Measurements from ENCODE around the gene NFKBIL1. TPM values are rescaled to one million over a fixed set of nuclear protein-coding genes. Genes with fewer than 3 reads are reported as not detected.

NFKBIL1 gene
- polyA plus RNA-seq, 2 of the 4 experiments (the other 2 are of a cell fraction) = 5.2 to 9.0 TPM

DNA sequence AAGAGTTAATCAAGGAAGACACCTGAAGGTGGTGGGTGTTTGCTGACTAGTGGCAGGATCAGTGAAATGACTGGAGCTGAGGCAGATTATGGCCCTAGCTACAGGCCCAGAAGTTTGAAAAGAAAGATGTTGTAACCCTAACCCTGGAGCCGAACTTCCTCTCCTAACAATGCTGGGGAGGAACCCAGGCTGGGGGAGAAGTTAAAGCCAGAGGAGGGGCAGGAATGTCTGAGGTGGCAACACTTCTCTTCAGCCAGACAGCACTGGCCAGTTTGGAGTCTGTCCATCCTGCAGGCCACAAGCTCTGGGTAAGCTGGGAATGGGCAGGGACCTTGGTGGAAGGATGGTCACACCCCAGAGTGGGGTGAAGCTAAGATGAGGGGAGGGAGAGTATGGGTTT lies 38.6 kb downstream of the NFKBIL1 start, which contains the start of gene LST1:
TSS of gene LST1 (plus strand) at position 270 of the 400 bp plus-strand sequence. CDS start 1,023 bp downstream, outside the sequence.
- Histone ChIP-seq H3K4me1 (peaks cover 6% of the 10 kb centered on the region; the same call in 1 of the 3 replicates), H3K9me3 (no peaks in the 10 kb centered on the region), H3K4me2 (no peak within 1 kb of the TSS), H3K27ac (no peak within 1 kb of the TSS), H3K4me3 (no peak within 1 kb of the TSS)
- FAIRE-seq (no peak), ATAC-seq (no peak), DNase-seq (ENCODE audit: low read depth in 1 of 2, low spot score in 1 of 2) (no peak)
- WGBS (ENCODE audit: missing lambda C conversion rate) = 69% methylated on average over 1 of the region's 1 CpG
- ChIA-PET POLR2A (no interaction called here), CTCF (interaction anchor here (0.7 to 18.3 kb wide), 6 partner anchors 8 to 93 kb away, joined by 3 to 338 read pairs (median 6); partner anchors contain the start of genes ATP6V1G2, NCR3 and NFKBIL1)
- TF ChIP-seq RCOR1 (IDR thresholded peaks at IDR 0.05; ENCODE audit: low read depth, low read length) (no peak), FOSL2 (IDR thresholded peaks at IDR 0.05) (no peak), FOSL2 (CRISPR knock-in tag; IDR thresholded peaks at IDR 0.05) (no peak)

DNA sequence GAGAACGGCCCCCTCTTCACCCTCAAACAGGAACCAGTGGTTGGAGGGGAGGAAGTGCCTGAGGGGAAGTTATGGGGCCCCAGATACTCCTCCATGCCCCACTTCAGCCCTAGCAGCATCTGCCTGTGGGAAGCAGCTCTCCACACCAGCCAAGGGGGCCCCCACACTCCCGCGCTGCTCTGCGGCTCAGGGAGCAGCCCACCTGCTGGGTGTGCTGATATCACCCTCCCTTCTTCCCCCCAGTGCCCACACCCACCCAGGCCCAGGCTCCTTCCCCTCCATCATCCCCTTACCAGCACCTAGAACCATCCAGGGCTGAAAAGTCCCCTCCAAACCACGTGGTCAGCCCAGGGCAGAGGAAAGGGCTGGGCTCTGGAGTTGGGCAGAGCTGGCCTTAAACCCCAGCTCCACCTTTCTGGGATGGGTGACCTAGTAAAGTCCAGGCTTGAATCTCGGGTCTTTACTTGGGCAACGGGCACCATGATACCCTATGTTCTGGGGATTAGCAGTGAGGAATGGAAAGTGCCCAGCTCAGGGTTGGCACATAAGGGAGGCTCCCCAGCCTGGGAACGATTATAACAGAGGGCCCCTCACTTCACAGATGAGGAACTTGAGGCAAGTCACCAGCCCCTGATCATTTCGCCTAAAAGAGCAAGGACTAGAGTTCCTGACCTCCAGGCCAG lies 39.3 kb downstream of the NFKBIL1 start:
- ATAC-seq (no peak), FAIRE-seq (no peak), DNase-seq (ENCODE audit: low read depth in 1 of 2, low spot score in 1 of 2) (no peak)
- Histone ChIP-seq H3K4me2 (no peak overlapping the region), H3K4me3 (no peak overlapping the region), H3K9me3 (no peaks in the 10 kb centered on the region), H3K27ac (no peak overlapping the region), H3K4me1 (peaks cover 3% of the 10 kb centered on the region; the same call in 1 of the 3 replicates)
- 66% methylated on average over 8 of the region's 9 CpGs for whole genome bisulfite sequencing (ENCODE audit: missing lambda C conversion rate)
- CTCF ChIA-PET = interaction anchor here (0.5 to 18.3 kb wide), 6 partner anchors 5 to 105 kb away, joined by 3 to 338 read pairs (median 6); partner anchors contain the start of genes ATP6V1G2, LST1, LTB and NCR3
- POLR2A ChIA-PET = no interaction called here
- TF ChIP-seq, protein P1, sequence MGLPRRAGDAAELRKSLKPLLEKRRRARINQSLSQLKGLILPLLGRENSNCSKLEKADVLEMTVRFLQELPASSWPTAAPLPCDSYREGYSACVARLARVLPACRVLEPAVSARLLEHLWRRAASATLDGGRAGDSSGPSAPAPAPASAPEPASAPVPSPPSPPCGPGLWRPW (IDR thresholded peaks at IDR 0.05) = no peak
- TF ChIP-seq FOSB (CRISPR knock-in tag; IDR thresholded peaks at IDR 0.05) (no peak), SREBF2 (IDR thresholded peaks at IDR 0.05) (no peak), CHD4 (IDR thresholded peaks at IDR 0.05; ENCODE audit: borderline replicate concordance) (no peak), NPAS2 (CRISPR knock-in tag; IDR thresholded peaks at IDR 0.05; ENCODE audit: borderline replicate concordance) (no peak), RFX5 (IDR thresholded peaks at IDR 0.05) (no peak), RAD21 (conservative IDR thresholded peaks at IDR 0.05 in 1 of 2, IDR thresholded peaks at IDR 0.05 in 1 of 2) (no peak), EHF (CRISPR knock-in tag; IDR thresholded peaks at IDR 0.05) (no peak), KDM1A (IDR thresholded peaks at IDR 0.05; ENCODE audit: low read depth) (no peak), MAFK (IDR thresholded peaks at IDR 0.05; ENCODE audit: partially characterized antibody) (no peak), FOSL2 (IDR thresholded peaks at IDR 0.05) (no peak), FOSL2 (CRISPR knock-in tag; IDR thresholded peaks at IDR 0.05) (no peak), EHMT2 (IDR thresholded peaks at IDR 0.05; ENCODE audit: low read depth) (no peak), FOXS1 (CRISPR knock-in tag; IDR thresholded peaks at IDR 0.05) (no peak), MYC (IDR thresholded peaks at IDR 0.05; ENCODE audit: borderline replicate concordance, low read length) (no peak), SMC3 (IDR thresholded peaks at IDR 0.05) (no peak), CBX8 (IDR thresholded peaks at IDR 0.05) (no peak)
- TF ChIP-seq, protein P2, sequence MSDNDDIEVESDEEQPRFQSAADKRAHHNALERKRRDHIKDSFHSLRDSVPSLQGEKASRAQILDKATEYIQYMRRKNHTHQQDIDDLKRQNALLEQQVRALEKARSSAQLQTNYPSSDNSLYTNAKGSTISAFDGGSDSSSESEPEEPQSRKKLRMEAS (IDR thresholded peaks at IDR 0.05) = no peak

DNA sequence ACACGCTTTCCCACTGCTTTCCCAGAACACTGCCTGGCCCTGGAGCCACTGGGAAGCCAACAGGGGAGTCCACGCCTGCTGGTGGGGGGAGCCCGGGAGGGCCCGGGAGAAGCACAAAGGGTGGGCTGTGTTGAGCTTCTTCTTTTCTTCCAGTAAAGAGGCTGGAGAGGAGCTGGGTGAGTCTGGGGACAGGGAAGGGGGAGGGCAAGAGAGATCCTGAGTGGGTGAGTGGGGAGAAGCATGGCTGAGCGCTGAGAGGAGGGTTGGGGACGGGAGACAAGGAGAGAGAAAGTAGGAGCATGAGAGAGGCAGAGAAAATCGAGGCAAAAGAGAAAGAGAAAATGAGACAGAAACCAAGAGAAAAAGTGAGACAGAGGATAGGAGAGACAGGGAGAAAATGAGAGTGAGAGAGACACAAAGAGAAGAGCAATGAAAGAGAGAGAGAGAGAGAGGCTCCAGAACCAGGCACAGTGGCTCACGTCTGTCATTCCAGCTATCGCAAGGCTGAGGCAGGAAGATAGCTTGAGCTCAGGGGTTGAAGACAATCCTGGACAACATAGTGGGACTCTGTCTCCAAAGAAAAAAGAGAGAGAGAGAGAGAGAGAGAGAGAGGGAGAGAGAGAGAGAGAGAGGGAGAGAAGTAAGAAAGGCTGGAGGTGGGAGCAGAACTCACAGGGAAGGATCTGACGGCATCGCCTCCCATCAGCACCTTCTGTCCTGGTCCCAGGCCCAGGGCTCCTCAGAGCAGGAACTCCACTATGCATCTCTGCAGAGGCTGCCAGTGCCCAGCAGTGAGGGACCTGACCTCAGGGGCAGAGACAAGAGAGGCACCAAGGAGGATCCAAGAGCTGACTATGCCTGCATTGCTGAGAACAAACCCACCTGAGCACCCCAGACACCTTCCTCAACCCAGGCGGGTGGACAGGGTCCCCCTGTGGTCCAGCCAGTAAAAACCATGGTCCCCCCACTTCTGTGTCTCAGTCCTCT lies 40.7 kb downstream of the NFKBIL1 start:
- POLR2A ChIA-PET = no interaction called here
- WGBS (ENCODE audit: missing lambda C conversion rate) = 71% methylated on average over 8 of the region's 12 CpGs
- DNase-seq (ENCODE audit: low read depth in 1 of 2, low spot score in 1 of 2) = no peak
- no peak for TF ChIP-seq EP300 (IDR thresholded peaks at IDR 0.05)
- TF ChIP-seq NFE2L2 (conservative IDR thresholded peaks at IDR 0.05; ENCODE audit: low read length) = no peak
- TF ChIP-seq PHF8 (IDR thresholded peaks at IDR 0.05; ENCODE audit: borderline replicate concordance, low read depth) = no peak
- no peak for TF ChIP-seq SREBF2 (IDR thresholded peaks at IDR 0.05)
- TF ChIP-seq MYC (IDR thresholded peaks at IDR 0.05; ENCODE audit: borderline replicate concordance, low read length) = no peak
- TF ChIP-seq, protein P3, sequence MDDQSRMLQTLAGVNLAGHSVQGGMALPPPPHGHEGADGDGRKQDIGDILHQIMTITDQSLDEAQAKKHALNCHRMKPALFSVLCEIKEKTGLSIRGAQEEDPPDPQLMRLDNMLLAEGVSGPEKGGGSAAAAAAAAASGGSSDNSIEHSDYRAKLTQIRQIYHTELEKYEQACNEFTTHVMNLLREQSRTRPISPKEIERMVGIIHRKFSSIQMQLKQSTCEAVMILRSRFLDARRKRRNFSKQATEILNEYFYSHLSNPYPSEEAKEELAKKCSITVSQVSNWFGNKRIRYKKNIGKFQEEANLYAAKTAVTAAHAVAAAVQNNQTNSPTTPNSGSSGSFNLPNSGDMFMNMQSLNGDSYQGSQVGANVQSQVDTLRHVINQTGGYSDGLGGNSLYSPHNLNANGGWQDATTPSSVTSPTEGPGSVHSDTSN (IDR thresholded peaks at IDR 0.05) = no peak
- no peak for TF ChIP-seq FOSL2 (IDR thresholded peaks at IDR 0.05)
- no peak for TF ChIP-seq FOSL2 (CRISPR knock-in tag; IDR thresholded peaks at IDR 0.05)
- no peak for TF ChIP-seq SMC3 (IDR thresholded peaks at IDR 0.05)
- TF ChIP-seq KDM1A (IDR thresholded peaks at IDR 0.05; ENCODE audit: low read depth) = no peak
- TF ChIP-seq, protein P1 (IDR thresholded peaks at IDR 0.05) = no peak
- TF ChIP-seq RAD21 (conservative IDR thresholded peaks at IDR 0.05 in 1 of 2, IDR thresholded peaks at IDR 0.05 in 1 of 2) = no peak
- TF ChIP-seq, protein P4, sequence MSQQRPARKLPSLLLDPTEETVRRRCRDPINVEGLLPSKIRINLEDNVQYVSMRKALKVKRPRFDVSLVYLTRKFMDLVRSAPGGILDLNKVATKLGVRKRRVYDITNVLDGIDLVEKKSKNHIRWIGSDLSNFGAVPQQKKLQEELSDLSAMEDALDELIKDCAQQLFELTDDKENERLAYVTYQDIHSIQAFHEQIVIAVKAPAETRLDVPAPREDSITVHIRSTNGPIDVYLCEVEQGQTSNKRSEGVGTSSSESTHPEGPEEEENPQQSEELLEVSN (IDR thresholded peaks at IDR 0.05; ENCODE audit: borderline replicate concordance, low read depth) = no peak
- TF ChIP-seq, protein P5, sequence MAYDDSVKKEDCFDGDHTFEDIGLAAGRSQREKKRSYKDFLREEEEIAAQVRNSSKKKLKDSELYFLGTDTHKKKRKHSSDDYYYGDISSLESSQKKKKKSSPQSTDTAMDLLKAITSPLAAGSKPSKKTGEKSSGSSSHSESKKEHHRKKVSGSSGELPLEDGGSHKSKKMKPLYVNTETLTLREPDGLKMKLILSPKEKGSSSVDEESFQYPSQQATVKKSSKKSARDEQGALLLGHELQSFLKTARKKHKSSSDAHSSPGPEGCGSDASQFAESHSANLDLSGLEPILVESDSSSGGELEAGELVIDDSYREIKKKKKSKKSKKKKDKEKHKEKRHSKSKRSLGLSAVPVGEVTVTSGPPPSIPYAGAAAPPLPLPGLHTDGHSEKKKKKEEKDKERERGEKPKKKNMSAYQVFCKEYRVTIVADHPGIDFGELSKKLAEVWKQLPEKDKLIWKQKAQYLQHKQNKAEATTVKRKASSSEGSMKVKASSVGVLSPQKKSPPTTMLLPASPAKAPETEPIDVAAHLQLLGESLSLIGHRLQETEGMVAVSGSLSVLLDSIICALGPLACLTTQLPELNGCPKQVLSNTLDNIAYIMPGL (CRISPR knock-in tag; IDR thresholded peaks at IDR 0.05; ENCODE audit: borderline replicate concordance) = no peak
- no peak for TF ChIP-seq NR3C1 (IDR thresholded peaks at IDR 0.05)

More for the DNA sequence above, 40.7 kb downstream of the NFKBIL1 start:
- CTCF ChIA-PET = interaction anchor here (1.5 to 18.3 kb wide), 3 partner anchors 6 to 42 kb away, joined by 4 to 338 read pairs (median 338); partner anchors contain the start of genes ATP6V1G2, LST1, LTB and NCR3
- FAIRE-seq (no peak), ATAC-seq (no peak)
- no peak overlapping the region for H3K4me2 ChIP-seq
- H3K27ac ChIP-seq = no peak overlapping the region
- H3K4me1 ChIP-seq = no peaks in the 10 kb centered on the region
- H3K4me3 ChIP-seq = no peak overlapping the region
- H3K9me3 ChIP-seq = no peaks in the 10 kb centered on the region
